K562 (cell line): ENCODE measurements around the gene TMEM248. TPM values are rescaled to one million over a fixed set of nuclear protein-coding genes. Genes with fewer than 3 reads are reported as not detected.

Source experiments
- ATAC-seq: fragments of 200-7000 bp; cut with Tn5 transposase; 3 replicates; pipeline ENCODE4 v1.9.1; 2020; ENCODE audit warnings: moderate library complexity
- BruUV-seq: library from RNA; stranded (reverse); fragments of 400-500 nt; replicated peaks from 2 replicates; lab custom pipeline; 2021; lab: Mats Ljungman, UMichigan
- CTCF ChIA-PET: fragments of 300-600 bp; formaldehyde crosslinking; extraction: SDS; loops from one replicate; lab custom pipeline; 2021; ENCODE audit warnings: low intra/inter-chr PET ratio; lab: Yijun Ruan, JAX
- POLR2A ChIA-PET: fragments of 300-600, 350-650 bp; sonication (Branson Sonifier 250); formaldehyde crosslinking; extraction: SDS; loops from one replicate; lab custom pipeline; 2021; ENCODE audit warnings: antibody characterized with exemption, inconsistent platforms; lab: Yijun Ruan, JAX
- DNase-seq, 4 experiments: peaks; one replicate each; pipeline versions ENCODE4 v3.0.0 to v3.0.0-alpha.2; 2011 to 2018; ENCODE audit warnings: low spot score in 3 of 4, mixed read lengths in 3 of 4; ENCODE audit errors: extremely low read depth in 1 of 4
- FAIRE-seq: peaks from 2 replicates; lab custom pipeline; 2011; peaks lifted over from hg19 to GRCh38; lab: Jason Lieb, UNC
- H2AFZ ChIP-seq: 2 replicates; pipeline ENCODE4 v1.6.0; 2011; ENCODE audit warnings: low read depth, low read length, control low read depth, inconsistent platforms
- H3K27ac ChIP-seq: fragments of 200-600 bp; 3 replicates; pipeline ENCODE4 v1.8.0; 2011; ENCODE audit warnings: low read depth, mild to moderate bottlenecking, control low read depth, inconsistent platforms, low read length, moderate library complexity, mixed read lengths; ENCODE audit errors: extremely low read depth
- H3K27me3 ChIP-seq, 2 experiments: fragments of 300-600 bp in 1 of 2; 2 replicates in 1 of 2; 3 replicates in 1 of 2; pipeline versions ENCODE4 v1.6.0 to v1.8.0; 2011; ENCODE audit warnings: inconsistent platforms in 2 of 2, low read length in 2 of 2, mild to moderate bottlenecking in 1 of 2, mixed read lengths in 1 of 2, moderate library complexity in 1 of 2; ENCODE audit not compliant: control insufficient read depth in 2 of 2, insufficient read depth in 2 of 2
- H3K36me3 ChIP-seq: fragments of 300-600 bp; 3 replicates; pipeline ENCODE4 v1.8.0; 2011; ENCODE audit warnings: mild to moderate bottlenecking, low read length, inconsistent platforms; ENCODE audit not compliant: control insufficient read depth, insufficient read depth
- H3K4me1 ChIP-seq, 2 experiments: fragments of 200-600 bp in 1 of 2; replicated peaks in 1 of 2; 2 replicates in 1 of 2; 3 replicates in 1 of 2; pipeline versions ENCODE4 v1.5.1 to v1.8.0; 2011; ENCODE audit warnings: inconsistent platforms in 2 of 2, low read length in 2 of 2, mild to moderate bottlenecking in 1 of 2, mixed read lengths in 1 of 2, moderate library complexity in 1 of 2; ENCODE audit not compliant: control insufficient read depth in 2 of 2, insufficient read depth in 2 of 2
- H3K4me2 ChIP-seq: 2 replicates; pipeline ENCODE4 v1.6.1; 2011; ENCODE audit warnings: low read length, control low read depth, inconsistent platforms, mixed read lengths; ENCODE audit not compliant: insufficient read depth
- H3K4me3 ChIP-seq: fragments of 200-600 bp; sonication (generic), shearing (Covaris generic); 2 replicates; pipeline ENCODE4 v1.5.1; 2016; ENCODE audit warnings: control low read depth, inconsistent platforms
- H3K79me2 ChIP-seq: fragments of 200-600 bp; 3 replicates; pipeline ENCODE4 v1.8.0; 2011; ENCODE audit warnings: low read length, inconsistent platforms; ENCODE audit not compliant: control insufficient read depth, insufficient read depth
- H3K9ac ChIP-seq, 2 experiments: 2 replicates each; pipeline versions ENCODE4 v1.6.0 to v1.6.1; 2011; ENCODE audit warnings: low read depth in 2 of 2, low read length in 2 of 2, control low read depth in 1 of 2, inconsistent platforms in 1 of 2, mild to moderate bottlenecking in 1 of 2, mixed read lengths in 1 of 2; ENCODE audit not compliant: insufficient read depth in 1 of 2
- H3K9me1 ChIP-seq: one replicate; pipeline ENCODE4 v1.6.0; 2011; ENCODE audit warnings: inconsistent platforms, mild to moderate bottlenecking, low read length, moderate library complexity; ENCODE audit not compliant: control insufficient read depth, insufficient read depth
- H3K9me3 ChIP-seq: replicated peaks from 2 replicates; pipeline ENCODE4 v1.5.1; 2011; ENCODE audit warnings: low read depth, low read length, inconsistent platforms; ENCODE audit not compliant: control insufficient read depth, insufficient read depth
- H4K20me1 ChIP-seq: replicated peaks from 2 replicates; pipeline ENCODE4 v1.6.1; 2011; ENCODE audit warnings: low read length, inconsistent platforms, mixed read lengths; ENCODE audit not compliant: control insufficient read depth, insufficient read depth
- NFYB ChIP-seq: IDR thresholded peaks from 2 replicates; pipeline ENCODE4 v1.6.1; 2011; ENCODE audit warnings: mild to moderate bottlenecking, moderate library complexity; ENCODE audit not compliant: insufficient read length; ENCODE audit errors: extremely low read depth
- POLR2AphosphoS5 ChIP-seq: IDR thresholded peaks from 2 replicates; pipeline ENCODE4 v1.6.1; 2011; ENCODE audit warnings: mild to moderate bottlenecking, low read depth, low read length, moderate library complexity; ENCODE audit not compliant: control insufficient read depth, insufficient read depth
- SUPT5H ChIP-seq: fragments of 450-650 bp; IDR thresholded peaks from 2 replicates; pipeline ENCODE4 v1.6.1; 2016
- ZBTB40 ChIP-seq, 2 experiments: fragments of 450-650 bp in 1 of 2; sonication (generic) in 1 of 2; formaldehyde crosslinking in 1 of 2; IDR thresholded peaks; 2 replicates each; pipeline versions ENCODE4 v1.7.1 to v1.9.0; 2016 to 2022; ENCODE audit warnings: inconsistent platforms in 1 of 2, mild to moderate bottlenecking in 1 of 2, missing genetic modification reagents in 1 of 2
- ZNF133 ChIP-seq: fragments of 250-450 bp; sonication (Bioruptor Pico); IDR thresholded peaks from 2 replicates; pipeline ENCODE4 v1.4.0; 2020; ENCODE audit warnings: mild to moderate bottlenecking
- WGBS: fragments of 100-300 bp; shearing (Covaris generic); methylation state at CpG from one replicate; pipeline ENCODE4 v1.1.6; 2016; ENCODE audit warnings: low coverage, mixed read lengths; ENCODE audit not compliant: insufficient coverage; ENCODE audit errors: missing lambda C conversion rate; 5-methylcytosine and 5-hydroxymethylcytosine counted together
- in situ Hi-C: fragments of 300-500 bp; cut with MboI; formaldehyde crosslinking; loops from 4 replicates; pipeline ENCODE4 v1.15.0; 2018; ENCODE audit warnings: inconsistent platforms, mixed read lengths
- intact Hi-C: fragments of 100-400 bp; cut with micrococcal nuclease; formaldehyde crosslinking; loops from 2 replicates; pipeline ENCODE4 v1.14.2; 2022
- polyA plus RNA-seq, 8 experiments: library from polyadenylated mRNA; depleted of rRNA in 4 of 8; stranded (reverse) in 5 of 8; unstranded in 3 of 8; fragments of >200 nt; fragmentation: Nextera tagmentation in 2 of 8; fragmentation: Illumina TruSeq in 1 of 8; extraction: Ambion mirVana in 2 of 8; extraction: Trizol in 1 of 8; gene quantifications; 2 replicates each; pipeline versions ENCODE4 v1.2.1 to v1.2.3, GENCODE V29; 2011 to 2014; ENCODE audit warnings: inconsistent platforms in 1 of 8, missing spikeins in 1 of 8
- total RNA-seq, 7 experiments: library from RNA; depleted of rRNA in 6 of 7; stranded (reverse); fragments of >200 nt in 6 of 7; fragmentation: Illumina TruSeq in 2 of 7; extraction: Trizol in 2 of 7; gene quantifications; 2 replicates each; pipeline versions ENCODE4 v1.2.1 to v1.2.3, GENCODE V29; 2011 to 2021; ENCODE audit warnings: low replicate concordance in 1 of 7

Gene TMEM248
- total and polyA plus RNA-seq, 9 of the 15 experiments (the other 6 are each of a cell fraction or from before 2014, with no cell fraction given) = 6.3 to 132 (median 64.4) TPM

GRCh38 chr7:66958538-66959350 lies 37.7 kb downstream of the TMEM248 start:
- Histone ChIP-seq H3K9me3 (no peaks in the 10 kb centered on the region), H2AFZ (no peak overlapping the region), H3K9ac (peak overlapping the region in 1 of 2 experiments; percentile 20; a peak in 1 of 4 replicates), H3K36me3 (peaks cover 52% of the 10 kb centered on the region), H3K27ac (no peak overlapping the region), H3K9me1 (no peaks in the 10 kb centered on the region), H3K79me2 (no peaks in the 10 kb centered on the region), H3K4me1 (no peaks in the 10 kb centered on the region), H3K27me3 (no peaks in the 10 kb centered on the region), H3K4me2 (no peak overlapping the region), H4K20me1 (no peaks in the 10 kb centered on the region), H3K4me3 (no peak overlapping the region)
- ChIA-PET POLR2A (interaction anchor here (0.7 to 2.5 kb wide), 4 partner anchors 11 to 905 kb away, joined by 3 to 9 read pairs (median 5); no protein-coding TSS in a partner anchor), CTCF (no interaction called here)
- BruUV-seq = no TSS peak
- FAIRE-seq (no peak), ATAC-seq (no peak), DNase-seq (peak in 1 of 4 experiments; percentile 3)
- intact Hi-C loops = no loop called here
- WGBS = 90% methylated on average over 17 of the region's 17 CpGs
- no peak for TF ChIP-seq ZBTB40 (IDR thresholded peaks at IDR 0.05)
- TF ChIP-seq ZBTB40 (CRISPR knock-in tag; IDR thresholded peaks at IDR 0.05) = no peak
- no peak for TF ChIP-seq ZNF133 (CRISPR knock-in tag)
- no peak for TF ChIP-seq NFYB
- 0 out of 2 replicates have a peak, but pooled peaks have one; percentile 14 for TF ChIP-seq SUPT5H
- peak; percentile 25; the same call in 1 of the 2 replicates for TF ChIP-seq POLR2AphosphoS5
- in situ Hi-C loops = no loop called here
